Mesodermal cell (in vitro differentiated cells): ENCODE data around the gene TMEM186. TPM values are rescaled to one million over a fixed set of nuclear protein-coding genes. Genes with fewer than 3 reads are reported as not detected.
"Not testable (repeated sequence)": the region's sequence is repeated elsewhere in the genome, so short reads cannot be mapped to it uniquely, and the experiment has no call there.

Source experiments
- H3K27ac ChIP-seq: 2 replicates; pipeline ENCODE4 v1.7.0; 2013; ENCODE audit warnings: mild to moderate bottlenecking, low read depth, low read length, moderate library complexity; ENCODE audit not compliant: severe bottlenecking
- H3K36me3 ChIP-seq: 2 replicates; pipeline ENCODE4 v1.7.1; 2013; ENCODE audit warnings: mild to moderate bottlenecking, low read length, moderate library complexity; ENCODE audit not compliant: control insufficient read depth, insufficient read depth
- H3K4me1 ChIP-seq: one replicate; pipeline ENCODE4 v1.7.1; 2013; ENCODE audit warnings: mild to moderate bottlenecking, low read length; ENCODE audit not compliant: insufficient read depth, control insufficient read depth, poor library complexity, severe bottlenecking
- H3K4me3 ChIP-seq: 2 replicates; pipeline ENCODE4 v1.7.0; 2013; ENCODE audit warnings: low read length, control low read depth, mild to moderate bottlenecking; ENCODE audit not compliant: insufficient read depth, poor library complexity, severe bottlenecking; ENCODE audit errors: extremely low read depth
- H3K9me3 ChIP-seq: 2 replicates; pipeline ENCODE4 v1.7.1; 2013; ENCODE audit warnings: mild to moderate bottlenecking, low read length, moderate library complexity; ENCODE audit not compliant: control insufficient read depth
- WGBS, 2 experiments: methylation state at CpG; one replicate each; pipeline ENCODE4 v1.1.5; 2013; ENCODE audit warnings: missing lambda C conversion rate in 2 of 2; ENCODE audit not compliant: insufficient coverage in 2 of 2; 5-methylcytosine and 5-hydroxymethylcytosine counted together
- polyA plus RNA-seq, 2 experiments: library from polyadenylated mRNA; stranded (reverse); fragments of 50-300 nt; gene quantifications; one replicate each; pipeline ENCODE4 v1.2.3, GENCODE V29; 2013

TMEM186 gene
- 6.1 TPM for polyA plus RNA-seq (2013, experiment 1 of 2)
- 6.0 TPM for polyA plus RNA-seq (2013, experiment 2 of 2)

GRCh38 chr16:8797364-8798173, at the start of gene TMEM186, which contains the start of gene PMM2:
TMEM186 (minus strand) TSS chr16:8797639; CDS start chr16:8797614, 25 bp downstream.
PMM2 (plus strand) TSS chr16:8797839; CDS start chr16:8797883, 44 bp downstream.
- H3K27ac ChIP-seq: peak within 1 kb of the TSS; percentile 89
- 1% methylated on average over 47 to 54 of the region's 61 CpGs for WGBS, 2 experiments
- peaks cover 35% of the 10 kb centered on the region for H3K36me3 ChIP-seq

GRCh38 chr16:8847145-8847544, 49.7 kb upstream of the TMEM186 start:
- 94 to 97% methylated on average over 10 to 13 of the region's 13 CpGs for WGBS, 2 experiments
- H3K9me3 ChIP-seq: no peaks in the 10 kb centered on the region
- H3K36me3 ChIP-seq: peaks cover 65% of the 10 kb centered on the region
- H3K4me3 ChIP-seq: no peak overlapping the region
- H3K4me1 ChIP-seq: peaks cover 31% of the 10 kb centered on the region
- no peak overlapping the region for H3K27ac ChIP-seq

More at GRCh38 chr16:8797364-8798173, at the start of gene TMEM186, which contains the start of gene PMM2:
- Histone ChIP-seq H3K4me1 (peaks cover 11% of the 10 kb centered on the region), H3K4me3 (peak within 1 kb of the TSS; percentile 99), H3K9me3 (no peaks in the 10 kb centered on the region)

DNA sequence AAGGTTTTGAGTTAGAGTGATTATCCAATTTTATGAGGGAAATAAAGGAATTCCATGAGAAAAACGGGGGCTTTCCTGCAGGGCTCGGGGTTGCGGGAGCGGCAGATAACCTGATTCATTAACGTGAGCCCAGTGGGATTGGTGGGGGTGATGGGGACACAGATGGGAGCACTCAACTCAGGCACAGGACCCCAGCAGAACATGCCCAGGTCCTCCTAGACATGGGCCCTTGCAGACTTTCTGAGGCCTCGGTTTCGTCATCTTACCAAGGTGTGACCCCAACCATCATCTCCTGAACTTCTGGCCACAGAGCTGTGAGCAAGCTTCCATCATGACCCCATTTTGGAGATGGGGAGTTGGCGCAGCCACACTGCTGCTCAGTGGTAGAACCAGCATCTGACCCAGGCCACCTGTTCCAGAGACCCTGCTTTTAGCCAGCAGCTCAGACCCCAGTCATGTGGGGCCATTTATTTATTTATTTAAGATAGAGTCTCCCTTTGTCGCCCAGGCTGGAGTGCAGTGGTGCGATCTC, 49.0 kb upstream of the TMEM186 start:
- Histone ChIP-seq H3K9me3 (no peaks in the 10 kb centered on the region), H3K36me3 (peaks cover 58% of the 10 kb centered on the region), H3K4me3 (no peak overlapping the region), H3K4me1 (peaks cover 31% of the 10 kb centered on the region), H3K27ac (no peak overlapping the region)
- 76 to 82% methylated on average over 5 to 8 of the region's 10 CpGs for WGBS, 2 experiments

- Histone ChIP-seq H3K4me1 (peaks cover 31% of the 10 kb centered on the region), H3K36me3 (peaks cover 55% of the 10 kb centered on the region), H3K27ac (no peak overlapping the region), H3K4me3 (no peak overlapping the region), H3K9me3 (no peaks in the 10 kb centered on the region)
- WGBS, 2 experiments: 97 to 98% methylated on average over 4 to 5 of the region's 7 CpGs
Measured at GRCh38 chr16:8845699-8846298, 48.4 kb upstream of the TMEM186 start.

DNA sequence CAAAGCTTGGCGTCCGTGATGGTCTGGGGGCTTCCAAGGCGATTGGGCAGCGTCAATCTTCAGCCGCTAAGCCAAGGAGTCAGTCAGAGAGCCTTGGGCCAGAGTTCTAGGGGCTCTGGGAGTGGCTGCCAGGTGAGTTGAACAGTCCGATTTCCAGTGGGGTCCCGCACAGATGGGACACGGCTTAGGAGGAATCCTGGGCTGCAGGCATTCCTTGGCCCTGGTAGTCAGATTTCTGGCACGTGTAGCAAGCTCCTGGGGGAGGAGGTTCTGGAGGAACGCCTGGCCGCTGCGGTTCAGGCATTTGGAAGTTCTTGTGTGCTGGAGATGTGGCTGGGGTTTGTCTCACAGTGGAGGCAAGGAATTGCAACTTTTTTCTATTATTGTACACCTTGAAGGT, 45.9 kb upstream of the TMEM186 start:
- H3K4me3 ChIP-seq, H3K9me3 ChIP-seq: not testable (repeated sequence)
- WGBS, 2 experiments: 93 to 100% methylated on average over 5 of the region's 12 CpGs

DNA sequence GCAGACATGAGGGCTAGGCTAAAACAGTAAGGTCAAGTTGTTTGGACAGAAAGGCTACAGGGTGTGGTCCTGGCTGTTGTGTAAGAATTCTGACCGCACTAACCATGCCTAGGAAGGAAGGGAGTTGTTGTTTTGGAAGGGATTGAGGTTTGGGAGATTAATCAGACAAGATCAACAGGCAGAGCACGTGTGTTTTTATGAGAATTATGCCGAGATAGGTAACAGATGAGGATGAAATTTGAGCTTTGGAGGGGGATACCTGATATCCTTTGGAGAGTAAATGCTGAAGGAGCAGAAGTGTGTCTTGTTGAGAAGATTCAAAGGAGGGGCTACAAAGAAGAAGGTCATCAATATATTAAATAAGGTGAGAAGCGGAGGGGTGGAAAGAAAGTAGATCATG, 44.6 kb upstream of the TMEM186 start:
- WGBS, 2 experiments: 94 to 98% methylated on average over 2 to 3 of the region's 4 CpGs
- H3K4me1 ChIP-seq, H3K27ac ChIP-seq, H3K4me3 ChIP-seq, H3K9me3 ChIP-seq: not testable (repeated sequence)
- peaks cover 20% of the 10 kb centered on the region for H3K36me3 ChIP-seq

More for the DNA sequence above, 45.9 kb upstream of the TMEM186 start:
- peaks cover 32% of the 10 kb centered on the region for H3K36me3 ChIP-seq
- not testable (repeated sequence) for H3K4me1 ChIP-seq, H3K27ac ChIP-seq

- WGBS, 2 experiments: 88 to 93% methylated on average over 10 to 15 of the region's 15 CpGs
- H3K9me3 ChIP-seq, H3K4me1 ChIP-seq, H3K27ac ChIP-seq, H3K4me3 ChIP-seq, H3K36me3 ChIP-seq: not testable (repeated sequence)
Measured at GRCh38 chr16:8837594-8837993, 40.2 kb upstream of the TMEM186 start.

DNA sequence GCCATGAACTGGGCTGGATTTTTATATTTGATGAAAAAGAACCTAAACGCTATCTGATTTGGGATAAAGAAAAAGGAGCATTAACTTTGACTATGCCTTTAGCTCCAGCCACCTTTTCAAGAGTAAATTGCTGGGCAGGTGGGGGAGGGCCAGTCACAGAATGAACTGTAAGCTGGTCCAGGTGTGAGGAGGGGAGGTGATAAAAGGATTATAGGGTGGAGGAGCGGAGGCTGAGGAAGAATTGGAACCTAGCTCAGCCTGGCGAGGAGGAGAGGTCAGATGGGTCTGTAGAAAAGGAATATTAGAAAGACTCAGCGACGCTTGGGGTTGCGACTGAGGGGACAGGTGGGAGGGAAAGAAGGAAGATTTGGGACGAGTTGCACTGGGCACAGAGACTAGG, 39.4 kb upstream of the TMEM186 start:
- 87 to 88% methylated on average over 3 of the region's 7 CpGs for WGBS, 2 experiments
- not testable (repeated sequence) for H3K4me3 ChIP-seq, H3K4me1 ChIP-seq, H3K27ac ChIP-seq, H3K9me3 ChIP-seq
- peaks cover 11% of the 10 kb centered on the region for H3K36me3 ChIP-seq

GRCh38 chr16:8832717-8833105, 35.3 kb upstream of the TMEM186 start:
- 82 to 83% methylated on average over 14 to 16 of the region's 16 CpGs for WGBS, 2 experiments
- Histone ChIP-seq H3K9me3 (no peaks in the 10 kb centered on the region), H3K27ac (no peak overlapping the region)

GRCh38 chr16:8831871-8832716, 34.7 kb upstream of the TMEM186 start:
- peak overlapping the region; percentile 3 for H3K27ac ChIP-seq
- peaks cover 5% of the 10 kb centered on the region for H3K4me1 ChIP-seq
- WGBS, 2 experiments: 64 to 65% methylated on average over 15 to 16 of the region's 18 CpGs
- H3K36me3 ChIP-seq: peaks cover 47% of the 10 kb centered on the region
- H3K9me3 ChIP-seq: no peaks in the 10 kb centered on the region
- H3K4me3 ChIP-seq: no peak overlapping the region

More at GRCh38 chr16:8832717-8833105, 35.3 kb upstream of the TMEM186 start:
- peaks cover 45% of the 10 kb centered on the region for H3K36me3 ChIP-seq
- no peak overlapping the region for H3K4me3 ChIP-seq
- H3K4me1 ChIP-seq: peaks cover 5% of the 10 kb centered on the region
